Measurements from ENCODE around the gene PPP1R16B.

GRCh38 chr20:38841570-38841969, 36.1 kb downstream of the PPP1R16B start:
- TF ChIP-seq CTCF (IDR thresholded peaks at IDR 0.05), result no peak
- TF ChIP-seq POLR2A (IDR thresholded peaks at IDR 0.05), result no peak
